Breast epithelium (tissue), 4 donors: Measurements from ENCODE around the gene PLEKHG1. TPM values are rescaled to one million over a fixed set of nuclear protein-coding genes. Genes with fewer than 3 reads are reported as not detected.

Experiments
- DNase-seq, 2 donors: peaks; one replicate each; pipeline ENCODE4 v3.0.0-alpha.2; 2019; ENCODE audit warnings: low spot score in 2 of 2
- H3K27ac ChIP-seq, 2 donors: fragments of 200-600 bp; sonication (generic) in 1 of 2; one replicate each; pipeline ENCODE4 v1.5.1; 2016 to 2019; ENCODE audit warnings: mild to moderate bottlenecking in 1 of 2
- H3K27me3 ChIP-seq, 2 donors: fragments of 200-600 bp; sonication (generic) in 1 of 2; one replicate each; pipeline versions ENCODE4 v1.5.1 to v1.6.0; 2017 to 2019; ENCODE audit warnings: control low read depth in 1 of 2, mild to moderate bottlenecking in 1 of 2
- H3K36me3 ChIP-seq: fragments of 200-600 bp; one replicate; pipeline ENCODE4 v1.5.1; 2019
- H3K4me1 ChIP-seq, 2 donors: fragments of 200-600 bp; sonication (generic); one replicate each; pipeline ENCODE4 v1.5.1; 2016 to 2019; ENCODE audit warnings: control low read depth in 1 of 2
- H3K4me3 ChIP-seq, 3 donors: fragments of 200-600 bp; sonication (generic); 1 replicate in 2 of 3; 2 replicates in 1 of 3; pipeline ENCODE4 v1.5.1; 2016 to 2019; ENCODE audit warnings: mild to moderate bottlenecking in 3 of 3, moderate library complexity in 2 of 3
- H3K9me3 ChIP-seq, 2 donors: fragments of 200-600 bp; sonication (generic) in 1 of 2; one replicate each; pipeline ENCODE4 v1.5.1; 2016 to 2019; ENCODE audit warnings: control low read depth in 1 of 2
- POLR2A ChIP-seq: fragments of 450-650 bp; IDR thresholded peaks from one replicate; pipeline ENCODE4 v1.6.1; 2016; ENCODE audit warnings: antibody characterized with exemption, mild to moderate bottlenecking, moderate library complexity
- POLR2AphosphoS5 ChIP-seq, 3 donors: sonication (generic); formaldehyde crosslinking; IDR thresholded peaks; one replicate each; pipeline ENCODE4 v1.6.1; 2017; ENCODE audit warnings: antibody characterized with exemption in 3 of 3
- intact Hi-C: fragments of 100-400 bp; cut with DNase I; formaldehyde crosslinking; loops from one replicate; pipeline ENCODE4 v1.15.1; 2023; ENCODE audit warnings: low total_unique reads
- total RNA-seq, 3 donors: library from RNA; depleted of rRNA; stranded (reverse); fragments of >200 nt; gene quantifications; one replicate each; pipeline ENCODE4 v1.1.0, GENCODE V29; 2016
- TF ChIP-seq, protein P1 (sequence below), 3 donors: fragments of 450-650 bp; IDR thresholded peaks; one replicate each; pipeline ENCODE4 v1.5.1; 2016 to 2017; ENCODE audit warnings: antibody characterized with exemption in 3 of 3, mild to moderate bottlenecking in 3 of 3, moderate library complexity in 3 of 3

Gene PLEKHG1
- total RNA-seq, 3 donors from 2014 or later: 26.4 to 77.0 (median 40.2) TPM

DNA sequence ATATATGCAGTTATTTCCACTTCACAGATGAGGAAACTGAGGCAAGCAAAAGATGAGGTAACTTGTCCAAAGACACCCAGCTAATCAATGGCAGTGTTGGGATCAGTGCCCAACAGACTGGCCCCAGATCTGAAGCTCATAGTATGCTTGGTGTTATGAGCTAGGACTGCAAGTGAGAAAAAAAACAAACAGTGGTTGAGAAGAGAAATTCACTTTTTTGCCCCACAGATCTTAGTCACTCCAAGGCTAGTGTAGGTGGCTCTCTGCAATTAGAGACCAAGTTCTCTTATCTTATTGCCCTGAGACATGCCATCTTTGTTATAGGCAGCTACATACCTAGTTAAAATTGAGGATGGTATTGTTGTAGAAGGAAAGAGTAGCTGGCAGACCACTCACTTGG lies 16.3 kb downstream of the PLEKHG1 start:
- no peak for DNase-seq
- Histone ChIP-seq H3K4me1 (no peaks in the 10 kb centered on the region), H3K27me3 (no peaks in the 10 kb centered on the region), H3K36me3 (no peaks in the 10 kb centered on the region), H3K27ac (no peak overlapping the region), H3K4me3 (no peak overlapping the region), H3K9me3 (no peaks in the 10 kb centered on the region)
- intact Hi-C loops: no loop called here
- no peak for TF ChIP-seq POLR2A
- no peak for TF ChIP-seq POLR2AphosphoS5 (IDR thresholded peaks at IDR 0.05)
- TF ChIP-seq, protein P1, sequence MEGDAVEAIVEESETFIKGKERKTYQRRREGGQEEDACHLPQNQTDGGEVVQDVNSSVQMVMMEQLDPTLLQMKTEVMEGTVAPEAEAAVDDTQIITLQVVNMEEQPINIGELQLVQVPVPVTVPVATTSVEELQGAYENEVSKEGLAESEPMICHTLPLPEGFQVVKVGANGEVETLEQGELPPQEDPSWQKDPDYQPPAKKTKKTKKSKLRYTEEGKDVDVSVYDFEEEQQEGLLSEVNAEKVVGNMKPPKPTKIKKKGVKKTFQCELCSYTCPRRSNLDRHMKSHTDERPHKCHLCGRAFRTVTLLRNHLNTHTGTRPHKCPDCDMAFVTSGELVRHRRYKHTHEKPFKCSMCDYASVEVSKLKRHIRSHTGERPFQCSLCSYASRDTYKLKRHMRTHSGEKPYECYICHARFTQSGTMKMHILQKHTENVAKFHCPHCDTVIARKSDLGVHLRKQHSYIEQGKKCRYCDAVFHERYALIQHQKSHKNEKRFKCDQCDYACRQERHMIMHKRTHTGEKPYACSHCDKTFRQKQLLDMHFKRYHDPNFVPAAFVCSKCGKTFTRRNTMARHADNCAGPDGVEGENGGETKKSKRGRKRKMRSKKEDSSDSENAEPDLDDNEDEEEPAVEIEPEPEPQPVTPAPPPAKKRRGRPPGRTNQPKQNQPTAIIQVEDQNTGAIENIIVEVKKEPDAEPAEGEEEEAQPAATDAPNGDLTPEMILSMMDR (IDR thresholded peaks at IDR 0.05): no peak

DNA sequence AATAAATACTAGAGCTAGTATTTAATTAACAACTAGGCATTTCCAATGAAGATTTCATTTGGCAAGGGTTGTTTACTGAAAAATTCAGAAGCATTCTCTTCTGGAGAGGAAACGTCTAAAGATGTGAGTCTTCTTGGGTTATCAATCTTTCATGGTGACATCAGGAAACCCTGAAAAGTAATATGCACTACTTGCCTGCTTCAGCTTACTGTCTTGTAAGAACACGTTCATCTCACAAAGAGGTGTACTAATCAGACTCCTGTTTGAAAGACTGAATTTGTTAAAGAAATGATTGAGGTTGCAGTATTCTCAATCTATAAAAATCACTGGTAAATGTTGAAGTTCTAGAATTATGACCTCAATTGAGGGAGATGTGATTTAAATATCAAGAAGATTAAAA lies 16.9 kb downstream of the PLEKHG1 start:
- H3K27ac ChIP-seq: no peak overlapping the region
- H3K4me1 ChIP-seq: no peaks in the 10 kb centered on the region
- intact Hi-C loops: no loop called here
- H3K4me3 ChIP-seq: no peak overlapping the region
- no peak for DNase-seq
- H3K9me3 ChIP-seq: no peaks in the 10 kb centered on the region
- no peaks in the 10 kb centered on the region for H3K27me3 ChIP-seq
- TF ChIP-seq POLR2AphosphoS5 (IDR thresholded peaks at IDR 0.05) (no peak), POLR2A (no peak)
- TF ChIP-seq, protein P1 (IDR thresholded peaks at IDR 0.05): no peak
- no peaks in the 10 kb centered on the region for H3K36me3 ChIP-seq

DNA sequence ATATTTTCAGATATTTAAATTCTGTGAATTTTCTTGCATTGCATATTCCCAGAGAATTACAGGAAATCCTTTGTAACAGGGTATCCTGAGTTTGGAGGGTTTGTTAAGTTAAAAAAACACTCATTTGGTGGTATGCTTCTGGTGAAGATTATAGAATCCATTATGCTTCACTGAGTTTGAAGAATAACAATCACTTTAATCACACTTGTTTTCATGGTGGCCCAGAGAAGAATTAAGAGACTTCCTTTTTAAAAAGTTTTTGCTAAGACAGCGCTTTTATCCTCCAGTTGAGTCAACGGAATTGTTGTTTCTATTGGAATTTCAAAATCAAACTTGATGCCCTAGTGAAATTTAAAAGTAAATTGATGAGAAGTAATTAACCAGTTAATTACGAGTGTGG lies 17.4 kb downstream of the PLEKHG1 start:
- intact Hi-C loops: no loop called here
- Histone ChIP-seq H3K4me3 (no peak overlapping the region), H3K36me3 (no peaks in the 10 kb centered on the region), H3K27ac (no peak overlapping the region), H3K27me3 (no peaks in the 10 kb centered on the region), H3K4me1 (no peaks in the 10 kb centered on the region), H3K9me3 (no peaks in the 10 kb centered on the region)
- TF ChIP-seq, protein P1 (IDR thresholded peaks at IDR 0.05): no peak
- TF ChIP-seq POLR2A: no peak
- TF ChIP-seq POLR2AphosphoS5 (IDR thresholded peaks at IDR 0.05): no peak
- DNase-seq: no peak

DNA sequence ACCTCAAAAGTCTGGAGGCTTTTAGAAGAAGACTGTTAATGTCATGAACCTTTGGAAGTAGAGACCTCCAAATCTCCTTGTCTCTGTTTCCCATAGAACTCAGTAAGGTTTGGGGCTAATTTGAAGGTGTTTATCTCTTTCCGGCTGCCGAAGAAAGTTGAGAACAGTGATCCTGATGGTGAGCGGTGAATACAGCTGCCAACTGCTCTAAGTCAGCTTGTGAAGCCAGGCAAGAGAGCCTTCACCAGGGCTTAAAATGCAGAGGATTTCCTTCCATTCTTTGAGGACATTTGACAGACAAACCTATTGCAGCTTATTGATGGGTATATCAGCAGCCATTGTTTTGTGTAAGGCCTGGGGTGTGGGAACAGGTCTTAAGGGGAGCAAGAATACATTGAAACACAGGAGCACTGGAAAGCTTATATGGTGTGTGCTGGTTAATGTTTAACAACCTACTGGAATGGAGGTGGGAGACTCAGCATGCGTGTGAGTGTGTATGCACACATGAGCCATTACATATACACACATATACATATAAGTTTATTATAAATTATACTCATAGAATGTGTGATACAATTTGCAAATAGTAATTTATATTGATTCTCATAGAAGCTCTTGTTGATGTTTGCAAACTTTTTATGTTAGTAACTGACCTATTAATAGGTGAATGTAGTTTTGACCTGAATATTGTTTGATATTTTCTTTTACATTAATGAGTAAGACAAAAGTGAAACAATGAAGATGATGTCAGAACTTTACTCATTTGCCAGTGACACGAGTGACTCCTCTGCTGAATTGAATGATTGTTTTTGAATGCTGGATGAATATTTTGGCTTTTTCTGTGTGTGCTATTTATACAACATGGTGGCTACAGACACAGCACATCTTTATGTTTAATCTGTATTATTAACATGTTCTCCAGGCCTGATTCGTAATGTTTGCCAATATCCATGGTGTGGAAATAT lies 18.1 kb downstream of the PLEKHG1 start:
- peak overlapping the region in 1 of 2 donors; percentile 20 for H3K27ac ChIP-seq
- H3K9me3 ChIP-seq: no peaks in the 10 kb centered on the region
- H3K4me3 ChIP-seq: no peak overlapping the region
- intact Hi-C loops: no loop called here
- no peaks in the 10 kb centered on the region for H3K4me1 ChIP-seq
- no peak for DNase-seq
- H3K36me3 ChIP-seq: no peaks in the 10 kb centered on the region
- TF ChIP-seq, protein P1 (IDR thresholded peaks at IDR 0.05): no peak
- TF ChIP-seq POLR2AphosphoS5 (IDR thresholded peaks at IDR 0.05) (no peak), POLR2A (no peak)
- no peaks in the 10 kb centered on the region for H3K27me3 ChIP-seq

DNA sequence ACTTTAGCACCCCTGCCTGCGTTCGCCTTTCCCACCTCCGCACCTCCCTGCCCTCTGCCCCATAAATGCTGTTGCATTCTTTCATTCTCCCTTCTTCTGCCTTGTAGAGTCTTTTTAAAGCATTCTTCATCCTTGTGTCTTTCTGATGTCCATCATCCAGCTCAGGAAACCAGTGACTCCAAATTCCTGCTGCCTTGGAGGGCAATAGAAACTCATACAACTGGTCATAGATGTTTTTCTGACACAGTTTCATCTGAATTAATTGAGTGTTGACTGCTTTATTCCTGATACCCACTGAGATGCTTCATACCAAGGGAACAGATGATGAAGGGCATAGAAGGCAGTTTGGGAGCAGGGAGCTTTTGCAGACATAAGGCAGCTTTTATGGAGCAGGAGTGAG lies 19.6 kb downstream of the PLEKHG1 start:
- TF ChIP-seq, protein P1 (IDR thresholded peaks at IDR 0.05): no peak
- TF ChIP-seq POLR2A: no peak
- TF ChIP-seq POLR2AphosphoS5 (IDR thresholded peaks at IDR 0.05): no peak
- no peak overlapping the region for H3K27ac ChIP-seq
- no peak overlapping the region for H3K4me3 ChIP-seq
- no peaks in the 10 kb centered on the region for H3K4me1 ChIP-seq
- H3K9me3 ChIP-seq: no peaks in the 10 kb centered on the region
- no peaks in the 10 kb centered on the region for H3K27me3 ChIP-seq
- DNase-seq: no peak
- intact Hi-C loops: no loop called here
- H3K36me3 ChIP-seq: no peaks in the 10 kb centered on the region
